Progenitor cell of endocrine pancreas (in vitro differentiated cells): ENCODE data around the gene ING2. TPM values are rescaled to one million over a fixed set of nuclear protein-coding genes. Genes with fewer than 3 reads are reported as not detected.

Experiments
- DNase-seq: peaks from one replicate; pipeline ENCODE4 v3.0.0; 2021; ENCODE audit warnings: low spot score; ENCODE audit not compliant: unreplicated experiment
- H3K27ac Mint-ChIP-seq: 2 replicates; pipeline ENCODE4 v1.8.0; 2021; ENCODE audit warnings: mild to moderate bottlenecking, moderate library complexity, mixed read lengths
- H3K27me3 Mint-ChIP-seq: 2 replicates; pipeline ENCODE4 v1.8.0; 2021; ENCODE audit warnings: mixed read lengths
- H3K36me3 Mint-ChIP-seq: 2 replicates; pipeline ENCODE4 v1.8.0; 2022; ENCODE audit warnings: mixed read lengths; ENCODE audit not compliant: insufficient read depth
- H3K4me1 Mint-ChIP-seq: 2 replicates; pipeline ENCODE4 v1.8.0; 2021; ENCODE audit warnings: low read depth, mixed read lengths
- H3K4me3 Mint-ChIP-seq: 2 replicates; pipeline ENCODE4 v1.8.0; 2021; ENCODE audit warnings: low read depth, mild to moderate bottlenecking, moderate library complexity, mixed read lengths
- H3K9me3 Mint-ChIP-seq: 2 replicates; pipeline ENCODE4 v1.8.0; 2021; ENCODE audit warnings: low read depth, mixed read lengths
- CTCF ChIP-seq: fragments of 200-600 bp; sonication (generic); IDR thresholded peaks from one replicate; pipeline ENCODE4 v1.5.0; 2021; ENCODE audit warnings: antibody characterized with exemption, mild to moderate bottlenecking; ENCODE audit not compliant: unreplicated experiment
- total RNA-seq: library from RNA; stranded (reverse); gene quantifications from 2 replicates; pipeline ENCODE4 v1.2.1, GENCODE V29; 2021

The ING2 gene
- total RNA-seq, 1 donor from 2014 or later = 19.9 TPM

- Mint-ChIP-seq H3K9me3 (no peaks in the 10 kb centered on the region), H3K36me3 (no peaks in the 10 kb centered on the region), H3K4me3 (no peak overlapping the region), H3K27ac (no peak overlapping the region), H3K4me1 (peaks cover 11% of the 10 kb centered on the region), H3K27me3 (no peaks in the 10 kb centered on the region)
- no peak for DNase-seq
- TF ChIP-seq CTCF = no peak
Observed at GRCh38 chr4:183527326-183527725, 22.5 kb downstream of the ING2 start.

GRCh38 chr4:183532821-183533220, 28.0 kb downstream of the ING2 start:
- DNase-seq = no peak

GRCh38 chr4:183533698-183534097, 28.8 kb downstream of the ING2 start:
- Mint-ChIP-seq H3K9me3 (no peaks in the 10 kb centered on the region), H3K4me1 (no peaks in the 10 kb centered on the region), H3K36me3 (no peaks in the 10 kb centered on the region), H3K27me3 (no peaks in the 10 kb centered on the region), H3K4me3 (no peak overlapping the region), H3K27ac (no peak overlapping the region)
- TF ChIP-seq CTCF = no peak
- DNase-seq = no peak

More at GRCh38 chr4:183532821-183533220, 28.0 kb downstream of the ING2 start:
- H3K36me3 Mint-ChIP-seq = no peaks in the 10 kb centered on the region
- H3K4me3 Mint-ChIP-seq = no peak overlapping the region
- H3K4me1 Mint-ChIP-seq = no peaks in the 10 kb centered on the region
- H3K27me3 Mint-ChIP-seq = no peaks in the 10 kb centered on the region
- no peaks in the 10 kb centered on the region for H3K9me3 Mint-ChIP-seq
- no peak for TF ChIP-seq CTCF
- H3K27ac Mint-ChIP-seq = no peak overlapping the region

- Mint-ChIP-seq H3K9me3 (peaks cover 7% of the 10 kb centered on the region), H3K27me3 (peaks cover 5% of the 10 kb centered on the region), H3K36me3 (peaks cover 3% of the 10 kb centered on the region), H3K4me1 (peaks cover 17% of the 10 kb centered on the region), H3K4me3 (no peak overlapping the region), H3K27ac (peak overlapping the region; percentile 67)
- no peak for DNase-seq
- no peak for TF ChIP-seq CTCF
Observed at GRCh38 chr4:183540410-183541009, 35.7 kb downstream of the ING2 start.

DNA sequence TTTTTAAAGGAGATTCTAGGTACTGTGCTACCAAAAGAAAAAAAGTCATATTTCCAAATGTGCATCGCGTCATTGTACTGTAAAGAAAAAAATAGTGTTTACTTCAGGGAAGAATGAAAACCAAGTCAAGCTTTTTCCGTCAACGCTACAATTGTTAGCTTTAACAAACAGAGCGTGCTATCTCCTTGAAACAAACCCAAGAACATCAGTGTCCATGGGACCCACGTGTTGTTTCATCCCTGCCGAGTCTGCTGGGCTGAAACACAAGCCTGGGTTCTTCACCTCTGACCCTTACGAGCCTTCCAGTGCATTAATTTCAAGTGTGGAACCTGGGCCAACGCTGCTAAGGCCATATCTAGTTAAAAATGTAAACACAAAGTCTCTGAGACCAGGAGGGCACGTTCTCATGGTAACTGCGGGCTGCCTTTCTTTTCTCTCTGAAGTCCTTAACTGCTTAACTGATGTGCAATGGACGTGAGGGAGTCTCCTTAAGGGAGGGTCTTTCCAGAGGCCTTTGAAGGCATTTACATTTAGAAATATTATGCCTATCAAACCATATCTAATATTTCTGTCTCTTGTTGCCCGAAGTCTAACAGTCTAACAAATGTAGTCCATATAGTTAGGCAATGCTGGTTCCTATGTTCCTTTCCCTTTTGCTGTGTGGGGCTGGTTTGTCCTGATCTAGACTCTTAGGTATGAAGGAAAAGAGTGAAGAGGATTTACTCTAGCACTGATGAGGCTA, 36.3 kb downstream of the ING2 start:
- no peak for TF ChIP-seq CTCF
- H3K27ac Mint-ChIP-seq = peak overlapping the region; percentile 67
- peaks cover 17% of the 10 kb centered on the region for H3K4me1 Mint-ChIP-seq
- peaks cover 7% of the 10 kb centered on the region for H3K9me3 Mint-ChIP-seq
- H3K36me3 Mint-ChIP-seq = peaks cover 3% of the 10 kb centered on the region
- no peak for DNase-seq
- no peak overlapping the region for H3K4me3 Mint-ChIP-seq
- peaks cover 5% of the 10 kb centered on the region for H3K27me3 Mint-ChIP-seq
